A673 (cell line): ENCODE results near the gene ZWILCH.

Experiments used
- EZH2 ChIP-seq: fragments of 200-600 bp; sonication (generic); IDR thresholded peaks from 2 replicates; pipeline ENCODE4 v1.6.1; 2017; ENCODE audit warnings: borderline replicate concordance, low read depth, mild to moderate bottlenecking, mixed read lengths, antibody characterized with exemption, low read length; ENCODE audit not compliant: poor library complexity, severe bottlenecking
- TF ChIP-seq, protein P1 (sequence below): fragments of 300-800, 200-600 bp; sonication (generic); conservative IDR thresholded peaks from 2 replicates; pipeline ENCODE4 v1.5.1; 2017; ENCODE audit warnings: low read depth, mild to moderate bottlenecking, antibody characterized with exemption, low read length, moderate library complexity, mixed read lengths

DNA sequence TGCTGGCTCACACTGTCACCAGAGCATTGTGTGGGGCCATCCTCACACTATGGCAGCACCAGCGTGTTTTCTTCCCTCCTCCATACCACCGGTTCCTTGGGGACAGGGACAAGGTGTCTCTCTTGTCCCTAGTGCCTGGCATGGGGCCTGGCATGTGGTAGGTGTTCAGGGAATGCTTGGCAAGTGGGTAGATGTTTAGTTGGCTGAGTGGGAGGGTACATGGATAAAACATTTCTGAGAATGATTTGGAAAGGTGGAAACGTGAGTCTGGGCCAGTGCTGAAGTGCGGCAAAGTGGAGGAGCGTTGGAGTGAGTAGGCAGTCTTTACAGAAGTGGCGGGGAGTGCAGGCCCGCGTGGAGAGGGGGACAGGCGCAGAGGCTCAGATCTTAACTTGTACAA, 22.6 kb upstream of the ZWILCH start:
- TF ChIP-seq, protein P1, sequence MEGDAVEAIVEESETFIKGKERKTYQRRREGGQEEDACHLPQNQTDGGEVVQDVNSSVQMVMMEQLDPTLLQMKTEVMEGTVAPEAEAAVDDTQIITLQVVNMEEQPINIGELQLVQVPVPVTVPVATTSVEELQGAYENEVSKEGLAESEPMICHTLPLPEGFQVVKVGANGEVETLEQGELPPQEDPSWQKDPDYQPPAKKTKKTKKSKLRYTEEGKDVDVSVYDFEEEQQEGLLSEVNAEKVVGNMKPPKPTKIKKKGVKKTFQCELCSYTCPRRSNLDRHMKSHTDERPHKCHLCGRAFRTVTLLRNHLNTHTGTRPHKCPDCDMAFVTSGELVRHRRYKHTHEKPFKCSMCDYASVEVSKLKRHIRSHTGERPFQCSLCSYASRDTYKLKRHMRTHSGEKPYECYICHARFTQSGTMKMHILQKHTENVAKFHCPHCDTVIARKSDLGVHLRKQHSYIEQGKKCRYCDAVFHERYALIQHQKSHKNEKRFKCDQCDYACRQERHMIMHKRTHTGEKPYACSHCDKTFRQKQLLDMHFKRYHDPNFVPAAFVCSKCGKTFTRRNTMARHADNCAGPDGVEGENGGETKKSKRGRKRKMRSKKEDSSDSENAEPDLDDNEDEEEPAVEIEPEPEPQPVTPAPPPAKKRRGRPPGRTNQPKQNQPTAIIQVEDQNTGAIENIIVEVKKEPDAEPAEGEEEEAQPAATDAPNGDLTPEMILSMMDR, result no peak
- no peak for TF ChIP-seq EZH2
